Ishikawa (cell line): ENCODE results near the gene CLSTN2.

Experiments used
- CEBPB ChIP-seq: IDR thresholded peaks from 2 replicates; pipeline ENCODE4 v1.6.1; 2012
- CREB1 ChIP-seq: IDR thresholded peaks from 2 replicates; pipeline ENCODE4 v1.6.1; 2012; ENCODE audit warnings: low read depth
- EP300 ChIP-seq: IDR thresholded peaks from 2 replicates; pipeline ENCODE4 v1.6.1; 2012; ENCODE audit warnings: borderline replicate concordance
- FOXM1 ChIP-seq: IDR thresholded peaks from 2 replicates; pipeline ENCODE4 v1.6.1; 2012; ENCODE audit warnings: low read depth, borderline replicate concordance
- MAX ChIP-seq: IDR thresholded peaks from 2 replicates; pipeline ENCODE4 v1.6.1; 2012
- RAD21 ChIP-seq: IDR thresholded peaks from 2 replicates; pipeline ENCODE4 v1.6.1; 2012; ENCODE audit warnings: low read depth
- REST ChIP-seq: IDR thresholded peaks from 2 replicates; pipeline ENCODE4 v1.6.1; 2012; ENCODE audit warnings: low read depth, mild to moderate bottlenecking
- TAF1 ChIP-seq: IDR thresholded peaks from 2 replicates; pipeline ENCODE4 v1.6.1; 2012; ENCODE audit warnings: low read depth, mild to moderate bottlenecking
- TCF12 ChIP-seq: IDR thresholded peaks from 2 replicates; pipeline ENCODE4 v1.6.1; 2012; ENCODE audit warnings: low read depth
- TEAD4 ChIP-seq: IDR thresholded peaks from 2 replicates; pipeline ENCODE4 v1.6.1; 2012
- USF1 ChIP-seq: IDR thresholded peaks from 2 replicates; pipeline ENCODE4 v1.6.1; 2012
- YY1 ChIP-seq: IDR thresholded peaks from 2 replicates; pipeline ENCODE4 v1.6.1; 2012; ENCODE audit warnings: low read depth

GRCh38 chr3:140007911-140008869 is 73.2 kb downstream of the CLSTN2 start:
- TF ChIP-seq CREB1 (no peak), MAX (no peak), FOXM1 (no peak), RAD21 (no peak), EP300 (no peak), YY1 (no peak), USF1 (no peak), REST (no peak), TEAD4 (no peak), TCF12 (no peak), TAF1 (no peak), CEBPB (no peak)
